ENCODE measurements around the gene TNFRSF4.
A peak's percentile ranks its signal among the peaks of the same experiment; 100 is the strongest.

GRCh38 chr1:1230656-1231399 is 16.9 kb upstream of the TNFRSF4 start:
- peak in 1 of 2 donors; percentile 10 for TF ChIP-seq POLR2A (IDR thresholded peaks at IDR 0.05)
- TF ChIP-seq CTCF (IDR thresholded peaks at IDR 0.05), result no peak

All from sigmoid colon (tissue), 3 donors.